GM21529 (cell line): ENCODE data around the gene NCKIPSD.
"Not testable (repeated sequence)": the region's sequence is repeated elsewhere in the genome, so short reads cannot be mapped to it uniquely, and the experiment has no call there.

Experiments used
- ATAC-seq: cut with Tn5 transposase; IDR thresholded peaks from one replicate; pipeline ENCODE4 v1.9.1; 2021; ENCODE audit not compliant: unreplicated experiment

The NCKIPSD gene

GRCh38 chr3:48685603-48686511, at the start of gene NCKIPSD:
Gene NCKIPSD, minus strand, starts transcription at chr3:48685915. Its CDS starts 108 bp downstream, at chr3:48685807.
- peak; percentile 76 for ATAC-seq

- not testable (repeated sequence) for ATAC-seq
Measured at GRCh38 chr3:48735075-48735767, 49.5 kb upstream of the NCKIPSD start.

DNA sequence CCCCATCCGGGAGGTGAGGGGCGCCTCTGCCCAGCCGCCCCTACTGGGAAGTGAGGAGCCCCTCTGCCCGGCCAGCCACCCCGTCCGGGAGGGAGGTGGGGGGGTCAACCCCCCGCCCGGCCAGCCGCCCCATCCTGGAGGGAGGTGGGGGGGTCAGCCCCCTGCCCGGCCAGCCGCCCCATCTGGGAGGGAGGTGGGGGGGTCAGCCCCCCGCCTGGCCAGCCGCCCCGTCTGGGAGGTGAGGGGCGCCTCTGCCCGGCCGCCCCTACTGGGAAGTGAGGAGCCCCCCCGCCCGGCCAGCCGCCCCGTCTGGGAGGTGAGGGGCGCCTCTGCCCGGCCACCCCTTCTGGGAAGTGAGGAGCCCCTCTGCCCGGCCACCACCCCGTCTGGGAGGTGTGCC, 48.8 kb upstream of the NCKIPSD start:
- not testable (repeated sequence) for ATAC-seq

DNA sequence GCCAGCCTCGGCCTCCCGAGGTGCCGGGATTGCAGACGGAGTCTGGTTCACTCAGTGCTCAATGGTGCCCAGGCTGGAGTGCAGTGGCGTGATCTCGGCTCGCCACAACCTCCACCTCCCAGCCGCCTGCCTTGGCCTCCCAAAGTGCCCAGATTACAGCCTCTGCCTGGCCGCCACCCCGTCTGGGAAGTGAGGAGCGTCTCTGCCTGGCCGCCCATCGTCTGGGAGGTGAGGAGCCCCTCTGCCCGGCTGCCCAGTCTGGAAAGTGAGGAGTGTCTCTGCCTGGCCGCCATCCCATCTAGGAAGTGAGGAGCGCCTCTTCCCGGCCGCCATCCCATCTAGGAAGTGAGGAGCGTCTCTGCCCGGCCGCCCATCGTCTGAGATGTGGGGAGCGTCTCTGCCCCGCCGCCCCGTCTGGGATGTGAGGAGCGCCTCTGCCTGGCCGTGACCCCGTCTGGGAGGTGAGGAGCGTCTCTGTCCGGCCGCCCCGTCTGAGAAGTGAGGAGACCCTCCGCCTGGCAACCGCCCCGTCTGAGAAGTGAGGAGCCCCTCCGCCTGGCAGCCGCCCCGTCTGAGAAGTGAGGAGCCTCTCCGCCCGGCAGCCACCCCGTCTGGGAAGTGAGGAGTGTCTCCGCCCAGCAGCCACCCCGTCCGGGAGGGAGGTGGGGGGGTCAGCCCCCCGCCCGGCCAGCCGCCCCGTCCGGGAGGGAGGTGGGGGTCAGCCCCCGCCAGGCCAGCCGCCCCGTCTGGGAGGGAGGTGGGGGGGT, 48.2 kb upstream of the NCKIPSD start:
- ATAC-seq = not testable (repeated sequence)

DNA sequence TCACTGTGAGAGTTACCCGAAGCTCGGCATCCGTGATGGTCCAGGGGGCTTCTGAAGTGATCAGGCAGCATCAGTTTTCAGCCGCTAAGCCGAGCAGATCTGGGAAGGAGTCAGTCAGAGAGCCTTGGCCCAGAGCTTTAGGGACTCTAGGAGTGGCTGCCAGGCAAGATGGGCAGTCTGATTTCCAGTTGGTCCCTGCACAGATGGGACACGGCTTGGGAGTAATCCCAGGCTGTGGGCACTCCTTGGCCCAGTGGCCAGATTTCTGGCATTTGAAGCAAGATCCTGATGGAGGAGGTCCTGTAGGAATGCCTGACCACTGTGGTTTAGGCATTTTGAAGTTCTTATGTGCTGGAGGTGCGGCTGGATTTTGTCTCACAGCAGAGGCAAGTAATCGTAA, 41.8 kb upstream of the NCKIPSD start:
- ATAC-seq = no peak

- ATAC-seq = not testable (repeated sequence)
Measured at GRCh38 chr3:48725185-48725855, 39.6 kb upstream of the NCKIPSD start.

DNA sequence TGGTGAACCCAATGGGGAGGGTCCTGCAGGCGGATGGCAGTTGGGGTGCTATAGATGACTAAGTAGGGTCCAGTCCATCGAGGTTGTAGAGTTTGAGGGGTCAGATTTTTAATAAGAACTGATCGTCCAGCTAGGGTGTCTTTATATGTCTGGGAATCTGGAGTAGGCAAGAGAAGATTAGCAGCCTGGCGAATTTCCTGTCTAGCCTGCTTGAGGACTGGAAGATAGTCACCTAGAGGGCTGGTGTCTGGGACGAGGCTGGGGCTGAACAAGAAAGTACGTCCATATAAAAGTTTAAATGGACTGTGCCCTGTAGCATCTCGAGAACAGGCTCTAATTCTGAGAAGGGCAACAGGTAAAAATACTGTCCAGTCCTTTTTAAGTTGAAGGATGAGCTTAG, 38.0 kb upstream of the NCKIPSD start:
- ATAC-seq = no peak

DNA sequence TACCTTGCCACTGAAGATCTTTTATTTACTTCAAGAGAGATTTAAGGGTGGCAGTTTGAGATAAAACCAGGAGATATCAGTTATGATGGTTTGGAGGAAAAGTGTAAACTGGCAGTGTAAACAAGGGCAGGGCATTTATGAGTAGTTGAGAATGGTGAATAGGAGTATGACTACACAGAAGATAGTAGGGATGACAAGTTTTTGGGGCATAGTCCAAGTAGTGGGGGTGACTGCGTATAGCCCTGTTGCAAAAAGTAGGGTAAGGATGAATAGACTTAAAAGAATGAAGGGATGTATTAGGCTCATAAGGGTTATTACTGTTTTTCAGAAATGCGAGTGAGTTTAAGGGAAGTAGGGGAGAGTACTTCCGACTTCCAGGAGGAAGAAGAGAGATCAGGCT, 37.6 kb upstream of the NCKIPSD start:
- not testable (repeated sequence) for ATAC-seq

GRCh38 chr3:48716982-48717746, 31.4 kb upstream of the NCKIPSD start, which contains the start of gene IP6K2:
Gene IP6K2, minus strand, starts transcription at chr3:48717221. Its CDS starts 21,930 bp downstream, at chr3:48695291.
- ATAC-seq = peak; percentile 96

- ATAC-seq = no peak
Measured at GRCh38 chr3:48716508-48716981, 30.8 kb upstream of the NCKIPSD start.

- ATAC-seq = no peak
Measured at GRCh38 chr3:48715174-48715800, 29.6 kb upstream of the NCKIPSD start.

DNA sequence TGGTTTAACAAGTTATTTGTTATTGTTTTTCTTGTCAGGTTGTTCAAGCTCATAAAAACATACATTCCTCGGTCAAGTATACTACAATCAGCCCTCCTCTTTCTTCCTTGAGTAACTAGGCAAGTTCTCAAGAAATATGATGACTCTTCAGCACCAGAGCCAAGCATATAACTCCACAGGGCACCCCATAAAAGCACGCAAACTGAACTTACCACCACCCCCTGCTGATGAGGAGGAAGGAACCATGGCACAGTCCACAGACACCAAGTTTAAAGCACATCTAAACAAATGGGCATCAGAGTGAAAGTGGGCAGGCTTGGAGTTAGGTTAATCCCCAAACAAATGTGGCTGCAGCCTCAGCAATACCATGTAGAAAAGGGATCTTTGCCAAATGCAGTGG, 26.0 kb upstream of the NCKIPSD start:
- no peak for ATAC-seq

- no peak for ATAC-seq
Measured at GRCh38 chr3:48709051-48709461, 23.3 kb upstream of the NCKIPSD start.

DNA sequence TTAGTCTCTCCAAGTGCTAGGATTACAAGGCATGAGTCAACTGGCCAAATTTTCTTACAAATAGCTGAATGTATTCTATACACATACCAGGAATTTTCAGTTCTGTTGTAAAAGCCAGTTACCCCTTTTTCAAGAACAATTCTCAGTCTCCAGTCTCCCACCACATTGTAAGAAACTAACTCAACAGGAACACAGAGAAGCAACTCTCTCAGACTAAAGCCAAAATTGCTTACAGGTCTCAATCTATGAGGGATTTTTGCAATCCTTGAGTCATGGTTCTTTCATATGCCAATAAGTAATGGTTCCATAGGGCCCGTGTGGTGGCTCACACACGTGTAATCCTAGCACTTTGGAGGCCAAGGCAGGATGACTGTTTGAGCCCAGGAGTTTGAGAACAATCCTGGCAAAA, 22.8 kb upstream of the NCKIPSD start:
- ATAC-seq = no peak

GRCh38 chr3:48707157-48707556, 21.4 kb upstream of the NCKIPSD start:
- no peak for ATAC-seq

DNA sequence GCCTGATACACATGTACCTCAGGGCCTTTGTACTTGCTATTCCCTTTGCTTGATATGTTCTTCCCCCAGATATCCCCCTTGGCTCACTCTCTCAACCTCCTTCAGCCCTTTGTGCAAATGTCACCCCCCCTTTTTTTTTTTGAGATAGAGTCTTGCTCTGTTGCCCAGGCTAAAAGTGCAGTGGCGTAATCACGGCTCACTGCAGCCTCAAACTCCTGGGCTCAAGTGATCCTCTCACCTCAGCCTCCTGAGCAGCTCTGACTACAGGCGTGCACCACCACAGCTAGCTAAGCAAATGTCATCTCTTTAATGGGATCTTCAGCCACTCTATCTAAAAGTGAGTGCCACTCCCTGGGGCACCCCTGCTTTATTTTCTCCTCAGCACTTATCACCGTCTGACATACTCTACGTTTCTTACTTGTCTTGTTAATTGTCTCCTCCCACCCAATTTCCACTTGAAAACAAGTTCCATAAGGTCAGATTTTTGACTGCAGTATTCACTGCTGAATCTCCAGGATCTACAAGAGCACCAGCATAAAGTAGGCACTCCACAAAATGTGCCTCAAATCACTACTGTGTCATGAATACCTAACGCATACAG, 16.7 kb upstream of the NCKIPSD start:
- ATAC-seq = no peak

DNA sequence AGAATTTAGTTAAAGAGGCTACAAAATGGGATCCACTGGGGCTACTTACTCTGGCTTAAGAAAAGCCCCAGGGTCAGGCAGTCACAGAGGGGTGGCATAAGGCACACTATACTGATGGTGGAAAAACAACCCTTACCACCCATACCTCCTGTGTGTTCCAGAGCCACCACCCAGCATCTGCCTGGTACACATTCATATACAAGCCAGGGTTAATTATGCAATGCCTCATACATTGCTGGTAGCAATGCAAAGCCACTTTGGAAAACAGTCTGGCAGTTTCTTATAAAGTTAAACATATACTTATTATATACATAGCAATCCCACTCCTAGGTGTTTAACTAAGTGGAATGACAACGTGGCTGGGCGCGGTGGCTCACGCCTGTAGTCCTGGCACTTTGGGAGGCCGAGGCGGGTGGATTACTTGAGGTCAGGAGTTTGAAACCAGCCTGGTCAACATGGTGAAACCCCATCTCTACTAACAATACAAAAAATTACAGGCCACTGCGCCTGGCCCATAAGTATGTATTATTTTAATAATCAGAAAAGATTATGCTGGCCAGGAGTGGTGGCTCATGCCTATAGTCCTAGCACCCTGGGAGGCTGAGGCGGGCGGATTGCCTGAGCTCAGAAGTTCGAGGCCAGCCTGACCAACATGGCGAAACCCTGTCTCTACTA, 15.2 kb upstream of the NCKIPSD start:
- ATAC-seq = no peak

DNA sequence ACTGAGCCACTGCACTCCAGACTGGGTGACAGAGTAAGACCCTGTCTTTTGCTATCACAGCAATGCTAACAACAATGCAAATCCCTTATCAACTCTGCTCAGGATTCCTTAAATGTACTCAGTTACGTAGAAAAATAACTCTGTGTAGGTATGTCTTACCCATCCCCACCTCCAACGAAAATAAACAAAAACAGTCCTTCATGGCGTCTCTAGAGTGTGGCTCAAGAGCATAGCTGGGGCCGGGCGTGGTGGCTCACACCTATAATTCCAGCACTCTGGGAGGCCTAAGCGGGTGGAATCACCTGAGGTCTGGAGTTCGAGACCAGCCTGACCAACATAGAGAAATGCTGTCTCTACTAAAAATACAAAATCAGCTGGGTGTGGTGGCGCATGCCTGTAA, 13.2 kb upstream of the NCKIPSD start:
- ATAC-seq = no peak
